Measurements from ENCODE around the gene ADAM33. TPM values are rescaled to one million over a fixed set of nuclear protein-coding genes. Genes with fewer than 3 reads are reported as not detected.

Gene ADAM33
- total and polyA plus RNA-seq, 2 of the 8 experiments (the other 6 are each of a cell fraction or from before 2014, with no cell fraction given): 4.2 to 6.0 TPM

DNA sequence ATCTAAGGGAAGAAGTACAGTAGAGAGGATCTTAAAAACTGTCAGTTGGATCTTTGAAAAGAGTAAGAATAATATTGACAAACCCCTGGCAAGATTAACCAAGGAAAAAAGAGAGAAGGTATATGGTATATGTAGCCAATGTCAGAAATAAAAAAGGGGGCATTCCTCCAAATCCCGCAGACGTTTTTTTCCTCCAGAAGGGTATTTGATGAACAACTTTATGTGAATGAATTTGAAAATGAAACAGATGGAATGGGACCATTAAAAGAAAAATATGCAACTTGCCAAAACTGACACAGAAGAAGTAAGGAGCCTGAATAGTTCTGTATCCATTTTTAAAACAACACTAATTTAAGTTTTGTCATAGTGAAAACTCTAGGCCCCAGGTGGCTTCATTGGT is 54.3 kb downstream of the ADAM33 start (continued):
- no peak for TF ChIP-seq KDM5A (IDR thresholded peaks at IDR 0.05; ENCODE audit: low read length)

All from H1 (cell line).